Activated B cell treated with CpG ODN at 0.5 μM for 24 hours (primary cell): ENCODE measurements around the gene PFDN5. TPM values are rescaled to one million over a fixed set of nuclear protein-coding genes. Genes with fewer than 3 reads are reported as not detected.
A peak's percentile ranks its signal among the peaks of the same experiment; 100 is the strongest.

Experiments
- ATAC-seq: fragments of 200-7000 bp; cut with Tn5 transposase; one replicate; pipeline ENCODE4 v1.10.0; 2021; ENCODE audit warnings: low read depth, mild to moderate bottlenecking, moderate library complexity
- CTCF ChIA-PET: fragments of 350-600 bp; sonication (Branson Sonifier 250); formaldehyde crosslinking; loops from one replicate; lab custom pipeline; 2021; ENCODE audit warnings: antibody characterized with exemption; lab: Charles Lee
- POLR2A ChIA-PET: fragments of 350-600 bp; sonication (Branson Sonifier 250); formaldehyde crosslinking; loops from one replicate; lab custom pipeline; 2021; ENCODE audit warnings: antibody characterized with exemption; lab: Charles Lee
- DNase-seq: peaks from one replicate; pipeline ENCODE4 v3.0.0; 2022
- H3K27ac Mint-ChIP-seq: one replicate; pipeline ENCODE4 v1.8.0; 2020; ENCODE audit warnings: mixed read lengths
- H3K27me3 Mint-ChIP-seq: one replicate; pipeline ENCODE4 v1.8.0; 2021; ENCODE audit warnings: mixed read lengths
- H3K36me3 Mint-ChIP-seq: one replicate; pipeline ENCODE4 v1.8.0; 2021; ENCODE audit warnings: low read depth, mixed read lengths
- H3K4me1 Mint-ChIP-seq: one replicate; pipeline ENCODE4 v1.8.0; 2021; ENCODE audit warnings: mixed read lengths
- H3K4me3 Mint-ChIP-seq: one replicate; pipeline ENCODE4 v1.8.0; 2020; ENCODE audit warnings: mild to moderate bottlenecking, mixed read lengths
- H3K9me3 Mint-ChIP-seq: one replicate; pipeline ENCODE4 v1.8.0; 2020; ENCODE audit warnings: mixed read lengths
- CTCF ChIP-seq: fragments of 200-600 bp; IDR thresholded peaks from one replicate; pipeline ENCODE4 v1.8.0; 2022; ENCODE audit warnings: antibody characterized with exemption, mild to moderate bottlenecking
- intact Hi-C: fragments of 100-400 bp; cut with micrococcal nuclease; formaldehyde crosslinking; loops from one replicate; pipeline ENCODE4 v1.15.1; 2024
- total RNA-seq: library from RNA; stranded (reverse); gene quantifications from 2 replicates; pipeline ENCODE4 v1.2.3, GENCODE V29; 2022

The PFDN5 gene
- total RNA-seq, 1 donor from 2014 or later = 486 TPM

DNA sequence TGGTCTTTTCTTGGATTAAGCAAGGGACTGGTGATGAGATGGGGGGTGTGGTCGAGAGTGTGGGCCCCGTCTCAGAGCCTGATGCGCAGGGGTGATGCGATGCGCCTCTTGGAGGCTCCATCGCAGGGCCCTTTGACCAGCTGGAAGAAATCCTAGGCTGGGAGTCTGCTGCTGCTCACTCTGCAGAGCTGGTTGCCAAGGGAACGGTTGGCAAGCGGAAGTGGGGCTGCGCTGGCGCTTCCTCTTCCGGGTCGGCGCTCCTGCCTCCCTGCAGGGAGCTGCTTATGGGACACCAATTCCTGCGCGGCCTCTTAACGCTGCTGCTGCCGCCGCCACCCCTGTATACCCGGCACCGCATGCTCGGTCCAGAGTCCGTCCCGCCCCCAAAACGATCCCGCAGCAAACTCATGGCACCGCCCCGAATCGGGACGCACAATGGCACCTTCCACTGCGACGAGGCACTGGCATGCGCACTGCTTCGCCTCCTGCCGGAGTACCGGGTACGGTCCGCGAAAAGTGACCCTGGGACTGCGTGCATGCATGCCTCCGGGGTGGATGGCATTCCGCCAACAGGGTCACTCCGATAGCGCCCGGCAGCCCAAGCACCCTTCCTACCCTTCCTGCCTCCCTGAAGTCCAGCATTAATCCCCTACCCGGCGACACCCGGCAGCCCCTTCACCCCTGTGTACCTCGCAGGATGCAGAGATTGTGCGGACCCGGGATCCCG, 4.3 kb downstream of the PFDN5 start, which contains the start of gene MYG1:
MYG1 (plus strand) TSS at position 242 of the 727 bp plus-strand sequence; CDS start at position 285, 43 bp downstream.
- Mint-ChIP-seq H3K9me3 (no peaks in the 10 kb centered on the region), H3K36me3 (peaks cover 70% of the 10 kb centered on the region), H3K4me1 (peaks cover 68% of the 10 kb centered on the region), H3K27ac (peak within 1 kb of the TSS; percentile 95), H3K4me3 (peak within 1 kb of the TSS; percentile 100), H3K27me3 (no peaks in the 10 kb centered on the region)
- CTCF ChIA-PET = interaction anchor here (0.7 to 5.5 kb wide), 8 partner anchors 22 to 140 kb away, joined by 3 to 37 read pairs (median 8); partner anchors contain the start of gene AAAS
- ATAC-seq (peak; percentile 56), DNase-seq (peak; percentile 77)
- intact Hi-C loops = loop anchor here (1.0 kb wide), 5 partner anchors 22 to 153 kb away; partner anchors contain the start of genes AAAS, CSAD, ESPL1 and PCBP2
- no peak for TF ChIP-seq CTCF
- POLR2A ChIA-PET = interaction anchor here (0.7 to 8.5 kb wide), 14 partner anchors 9 to 220 kb away, joined by 3 to 114 read pairs (median 4); partner anchors contain the start of genes AAAS, CSAD, ESPL1 and SPRYD3

DNA sequence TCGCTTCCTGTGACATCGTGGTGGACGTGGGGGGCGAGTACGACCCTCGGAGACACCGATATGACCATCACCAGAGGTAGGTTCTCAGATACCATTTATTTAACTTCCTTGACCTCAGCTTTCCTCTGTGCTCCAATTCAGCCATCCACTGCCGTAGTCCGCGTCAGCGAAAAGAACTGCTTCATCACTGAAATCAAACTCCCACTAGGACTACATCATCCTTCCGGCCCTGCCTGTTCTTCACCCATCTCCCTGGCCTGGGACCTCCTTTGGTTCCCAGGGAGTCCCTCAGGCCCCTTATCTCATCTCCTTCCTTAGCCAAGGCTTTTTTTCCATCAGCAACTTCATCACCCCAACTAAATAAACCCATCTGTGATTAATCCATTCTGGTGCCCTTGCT, 4.8 kb downstream of the PFDN5 start:
- intact Hi-C loops = no loop called here
- ATAC-seq (no peak), DNase-seq (no peak)
- CTCF ChIA-PET = interaction anchor here (1.4 to 5.5 kb wide), 5 partner anchors 21 to 141 kb away, joined by 7 to 37 read pairs (median 8); partner anchors contain the start of gene AAAS
- TF ChIP-seq CTCF = no peak
- Mint-ChIP-seq H3K27ac (peak overlapping the region; percentile 95), H3K4me3 (peak overlapping the region; percentile 100), H3K36me3 (peaks cover 72% of the 10 kb centered on the region), H3K27me3 (no peaks in the 10 kb centered on the region), H3K9me3 (no peaks in the 10 kb centered on the region), H3K4me1 (peaks cover 63% of the 10 kb centered on the region)
- POLR2A ChIA-PET = interaction anchor here (0.8 to 8.5 kb wide), 4 partner anchors 23 to 221 kb away, joined by 3 to 114 read pairs (median 4); partner anchors contain the start of genes AAAS and SPRYD3

GRCh38 chr12:53302903-53303302, 7.6 kb downstream of the PFDN5 start:
- peaks cover 83% of the 10 kb centered on the region for H3K36me3 Mint-ChIP-seq
- CTCF ChIA-PET = interaction anchor here (2.7 kb wide), 1 partner anchor 19 kb away, joined by 11 read pairs; the partner anchor contains the start of gene AAAS

DNA sequence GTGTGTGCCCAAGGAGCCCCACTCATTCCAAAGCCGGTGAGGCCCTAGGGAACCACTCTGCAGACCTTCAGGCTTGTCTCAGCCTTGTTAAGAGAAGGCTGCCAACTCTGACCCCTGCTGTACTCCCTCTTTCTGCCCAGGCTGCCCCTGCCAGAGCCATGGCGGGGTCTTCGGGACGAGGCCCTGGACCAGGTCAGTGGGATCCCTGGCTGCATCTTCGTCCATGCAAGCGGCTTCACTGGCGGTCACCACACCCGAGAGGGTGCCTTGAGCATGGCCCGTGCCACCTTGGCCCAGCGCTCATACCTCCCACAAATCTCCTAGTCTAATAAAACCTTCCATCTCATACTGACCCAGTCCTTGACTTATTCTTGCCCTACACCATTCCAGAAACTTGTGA, 11.5 kb downstream of the PFDN5 start:
- no peak for DNase-seq
- POLR2A ChIA-PET = interaction anchor here (0.6 kb wide), 1 partner anchor 202 kb away, joined by 5 read pairs; no protein-coding TSS in a partner anchor
- Mint-ChIP-seq H3K27ac (no peak overlapping the region), H3K4me1 (peaks cover 6% of the 10 kb centered on the region), H3K36me3 (peaks cover 85% of the 10 kb centered on the region), H3K4me3 (no peak overlapping the region), H3K9me3 (no peaks in the 10 kb centered on the region), H3K27me3 (no peaks in the 10 kb centered on the region)
- no peak for TF ChIP-seq CTCF
- ATAC-seq = no peak
- intact Hi-C loops = no loop called here
- CTCF ChIA-PET = no interaction called here

More at GRCh38 chr12:53302903-53303302, 7.6 kb downstream of the PFDN5 start:
- Mint-ChIP-seq H3K4me1 (peaks cover 41% of the 10 kb centered on the region), H3K4me3 (peak overlapping the region; percentile 2), H3K27ac (no peak overlapping the region), H3K27me3 (no peaks in the 10 kb centered on the region), H3K9me3 (no peaks in the 10 kb centered on the region)
- POLR2A ChIA-PET = interaction anchor here (1.8 kb wide), 1 partner anchor 18 kb away, joined by 6 read pairs; the partner anchor contains the start of gene AAAS
- no peak for TF ChIP-seq CTCF
- intact Hi-C loops = no loop called here
- DNase-seq (no peak), ATAC-seq (no peak)

GRCh38 chr12:53308276-53308675, 12.9 kb downstream of the PFDN5 start:
- no peak for TF ChIP-seq CTCF
- ChIA-PET POLR2A (interaction anchor here (0.6 to 0.9 kb wide), 2 partner anchors 9 kb away, joined by 3 read pairs; partner anchors contain the start of gene MYG1), CTCF (interaction anchor here (1.4 to 2.1 kb wide), 3 partner anchors 13 to 96 kb away, joined by 3 to 5 read pairs (median 4); partner anchors contain the start of gene AAAS)
- Mint-ChIP-seq H3K4me1 (no peaks in the 10 kb centered on the region), H3K27me3 (no peaks in the 10 kb centered on the region), H3K27ac (no peak overlapping the region), H3K9me3 (no peaks in the 10 kb centered on the region), H3K4me3 (no peak overlapping the region), H3K36me3 (peaks cover 74% of the 10 kb centered on the region)
- DNase-seq = no peak
- intact Hi-C loops = no loop called here
- ATAC-seq = no peak
